NCI-H146 treated with DMSO at 0.1 percent for 48 hours (cell line): ENCODE measurements around the gene FIS1.

Experiments used
- DNase-seq: peaks from one replicate; lab custom pipeline; 2025; ENCODE audit not compliant: unreplicated experiment; lab: John Stamatoyannopoulos, UW

The FIS1 gene

DNA sequence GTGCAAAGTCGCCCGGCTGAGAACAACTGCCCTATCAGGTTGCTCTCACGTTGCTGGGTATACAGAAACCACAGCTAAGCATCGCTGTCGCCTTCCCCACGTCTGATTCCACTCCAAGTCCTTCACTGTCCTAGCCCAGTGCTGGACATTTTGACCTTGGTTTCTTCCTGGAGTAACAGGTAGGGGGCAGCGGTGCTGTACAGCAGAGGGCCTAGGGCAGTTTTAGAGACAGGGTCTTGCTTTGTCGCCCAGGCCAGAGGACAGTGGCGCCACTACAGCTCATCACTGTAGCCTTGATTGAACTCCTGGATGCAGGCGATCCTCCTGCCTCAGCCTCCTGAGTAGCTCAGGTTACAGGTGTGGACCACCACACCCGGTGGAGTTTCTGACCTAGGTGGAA lies 9.8 kb downstream of the FIS1 start:
- DNase-seq = no peak

- DNase-seq = no peak
Observed at GRCh38 chr7:101234636-101235035, 10.2 kb downstream of the FIS1 start.

GRCh38 chr7:101233907-101234547 lies 10.9 kb downstream of the FIS1 start:
- no peak for DNase-seq

- peak; percentile 38 for DNase-seq
Observed at GRCh38 chr7:101232141-101232850, 12.6 kb downstream of the FIS1 start.

DNA sequence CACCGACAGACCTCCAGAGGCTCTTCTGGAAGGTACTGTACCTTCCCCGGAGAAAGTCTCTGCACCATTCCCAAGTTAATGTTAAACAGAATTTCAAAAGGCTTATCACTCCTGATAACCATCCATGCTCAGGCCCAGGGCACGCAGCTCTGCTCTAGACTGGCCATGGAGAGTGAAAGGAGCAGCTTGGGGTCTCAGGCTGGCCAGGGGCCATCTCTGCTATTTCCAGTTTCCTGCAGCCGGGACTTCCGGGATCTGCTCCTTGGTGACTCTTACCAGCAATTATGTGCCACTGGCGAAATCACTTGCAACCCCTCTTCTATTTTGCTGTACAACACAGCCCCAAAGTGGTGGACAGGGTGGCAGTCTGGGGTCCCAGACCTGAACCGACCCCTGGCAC lies 13.2 kb downstream of the FIS1 start:
- DNase-seq = no peak

DNA sequence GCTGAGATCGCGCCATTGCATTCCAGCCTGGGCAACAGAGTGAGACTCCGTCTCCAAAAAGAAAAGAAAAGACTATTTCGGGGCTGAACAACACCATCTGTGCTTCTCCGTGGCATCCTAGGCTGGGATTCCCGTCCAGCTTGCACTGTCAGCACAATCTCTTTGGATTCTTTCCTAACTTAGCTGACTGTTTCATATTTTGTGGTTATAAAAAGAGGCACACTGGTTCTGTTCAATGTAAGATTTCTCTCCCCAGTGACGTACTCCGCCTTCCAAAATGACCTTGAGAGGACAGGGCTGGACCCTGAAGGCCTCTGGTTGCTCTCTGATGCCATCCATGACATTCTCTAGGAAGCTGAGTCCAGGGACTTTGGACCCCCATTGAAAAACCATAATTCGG lies 18.2 kb downstream of the FIS1 start:
- DNase-seq = no peak

- no peak for DNase-seq
Observed at GRCh38 chr7:101225650-101226049, 19.2 kb downstream of the FIS1 start.

GRCh38 chr7:101223528-101223927 lies 21.4 kb downstream of the FIS1 start:
- no peak for DNase-seq

DNA sequence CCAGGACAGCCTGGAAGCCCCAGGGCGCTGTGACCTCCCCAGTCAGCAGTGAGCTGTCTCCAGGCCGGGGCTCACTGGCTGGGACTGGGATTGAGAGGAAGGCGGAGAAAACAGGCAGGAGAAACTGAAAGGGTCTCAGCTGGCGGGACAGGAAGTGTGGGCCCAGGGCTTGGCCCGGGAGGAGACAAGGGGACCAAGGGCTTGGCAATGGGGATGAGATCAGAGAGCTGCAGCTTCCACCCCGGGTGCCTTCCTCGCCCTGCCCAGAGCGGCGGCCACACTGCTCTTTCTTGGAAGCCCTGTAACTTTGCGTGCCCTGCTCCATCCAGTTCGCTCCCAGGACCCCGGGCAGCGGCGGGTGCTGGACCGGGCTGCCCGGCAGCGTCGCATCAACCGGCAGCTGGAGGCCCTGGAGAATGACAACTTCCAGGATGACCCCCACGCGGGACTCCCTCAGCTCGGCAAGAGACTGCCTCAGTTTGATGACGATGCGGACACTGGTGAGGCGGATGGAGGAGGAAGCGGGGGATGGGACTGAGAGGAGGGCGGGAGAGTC lies 22.5 kb downstream of the FIS1 start:
- DNase-seq = no peak

GRCh38 chr7:101220295-101220694 lies 24.6 kb downstream of the FIS1 start:
- DNase-seq = no peak

DNA sequence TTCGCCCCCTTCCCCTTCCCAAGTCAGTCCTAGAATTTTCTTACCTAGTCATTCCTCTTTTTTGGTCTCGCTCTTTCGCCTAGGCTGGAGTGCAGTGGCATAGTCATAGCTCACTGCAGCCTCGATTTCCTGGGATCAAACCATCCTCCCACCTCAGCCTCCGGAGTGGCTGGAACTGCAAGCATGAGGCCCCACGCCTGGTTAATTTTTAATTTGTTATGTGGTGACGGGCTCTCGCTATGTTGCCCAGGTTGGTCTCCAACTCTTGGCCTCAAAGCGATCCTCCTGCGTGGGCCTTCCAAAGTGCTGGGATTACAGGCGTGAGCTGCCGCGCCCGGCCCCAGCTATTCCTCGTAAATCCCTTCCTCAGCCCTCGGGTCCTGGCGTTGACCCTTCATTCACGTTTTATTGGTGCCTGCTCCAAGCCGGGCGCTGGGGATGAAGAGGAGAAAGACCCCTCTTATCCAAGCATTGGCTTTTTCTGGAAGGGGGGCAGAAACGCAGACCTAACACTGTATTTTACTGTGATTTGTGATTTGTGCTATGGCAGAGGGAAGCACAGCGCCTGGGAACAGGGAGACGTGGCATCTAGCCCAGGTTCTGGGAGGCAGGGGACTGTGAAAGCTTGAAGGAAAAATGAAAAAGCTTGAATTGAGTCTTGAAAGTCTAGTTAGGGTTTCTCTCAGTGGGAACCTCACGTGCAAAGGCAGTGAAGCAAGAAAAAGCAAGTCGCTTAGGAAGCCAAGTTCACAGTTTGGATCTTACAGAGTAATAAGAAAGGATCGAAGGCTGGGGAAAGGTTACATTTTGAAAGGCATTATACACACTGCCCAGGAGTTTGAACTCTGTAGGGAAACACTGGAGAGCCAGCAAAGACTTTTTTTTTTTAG lies 26.4 kb downstream of the FIS1 start:
- no peak for DNase-seq

GRCh38 chr7:101217388-101218235 lies 27.3 kb downstream of the FIS1 start, which contains the start of the genes PLOD3 and ZNHIT1:
Gene PLOD3 (minus strand): TSS chr7:101217581. CDS start chr7:101217274, 307 bp downstream.
Gene ZNHIT1 (plus strand): TSS chr7:101218165. CDS start chr7:101218196, 31 bp downstream.
- peak; percentile 93 for DNase-seq

GRCh38 chr7:101216860-101217387 lies 28.0 kb downstream of the FIS1 start:
- DNase-seq = no peak

GRCh38 chr7:101216001-101216859 lies 28.7 kb downstream of the FIS1 start:
- DNase-seq = no peak

DNA sequence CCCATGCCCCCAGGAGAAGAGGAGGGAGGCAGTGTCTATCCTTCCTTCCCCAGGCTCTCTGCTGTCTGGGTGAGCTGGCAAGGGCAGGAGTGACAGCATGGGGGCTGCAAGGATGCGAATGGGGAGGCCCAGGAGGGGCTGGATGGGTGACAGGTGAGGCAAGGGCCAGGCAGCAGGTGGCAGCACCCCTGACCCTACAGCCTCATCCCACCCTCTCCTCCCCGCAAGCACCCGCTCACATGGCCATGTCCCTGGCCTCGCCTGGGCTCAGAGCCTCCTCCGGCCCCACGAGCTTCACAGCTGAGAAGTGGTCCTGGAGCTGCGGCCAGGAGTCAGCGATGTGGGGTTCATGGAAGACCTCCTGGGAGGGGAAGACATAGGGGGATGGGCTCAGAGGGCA lies 32.9 kb downstream of the FIS1 start:
- DNase-seq = no peak

DNA sequence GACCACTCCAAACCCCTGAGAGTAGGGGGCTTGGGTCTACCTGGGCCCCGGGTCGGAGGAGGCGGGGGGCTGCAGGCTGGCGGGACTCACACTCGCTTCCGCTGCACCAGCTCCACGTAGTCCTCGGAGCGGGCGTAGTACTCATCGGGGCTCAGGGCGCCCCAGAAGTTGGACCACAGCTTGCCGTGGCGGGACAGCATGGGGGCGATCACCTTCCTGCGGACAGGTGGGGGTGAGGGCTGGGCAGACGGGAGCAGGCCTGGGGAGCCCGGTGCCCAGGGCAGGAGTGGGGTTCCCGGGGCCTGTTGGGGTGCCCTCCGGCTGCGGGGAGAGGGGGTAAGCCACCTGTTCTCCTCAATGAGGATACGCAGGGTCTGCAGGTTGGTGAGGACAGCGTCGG lies 33.4 kb downstream of the FIS1 start:
- no peak for DNase-seq

- DNase-seq = no peak
Observed at GRCh38 chr7:101210143-101210542, 34.7 kb downstream of the FIS1 start.

- no peak for DNase-seq
Observed at GRCh38 chr7:101208794-101209193, 36.1 kb downstream of the FIS1 start.

DNA sequence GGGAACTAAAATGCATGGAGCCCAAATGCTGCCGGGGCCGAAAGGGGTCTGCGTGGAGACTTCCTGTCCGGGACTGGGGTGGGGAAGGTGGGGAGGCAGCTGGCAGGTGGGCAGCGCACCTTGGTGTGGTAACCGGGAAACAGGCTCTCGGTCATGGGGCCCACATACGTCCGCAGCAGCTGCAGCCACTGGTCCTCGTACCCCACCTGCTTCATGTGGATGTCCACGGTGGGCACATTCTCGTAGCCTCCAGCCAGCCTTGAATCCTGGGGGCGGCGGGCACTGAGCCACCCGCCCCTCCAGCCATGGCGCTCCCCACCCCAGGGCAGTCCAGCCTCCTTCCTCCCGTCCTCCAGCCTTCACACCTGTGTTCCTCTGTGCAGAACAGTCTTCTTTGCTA lies 37.4 kb downstream of the FIS1 start:
- DNase-seq = no peak
